IMR-90 (cell line): Measurements from ENCODE around the gene RHOBTB1.

ENCODE experiments used
- CEBPB ChIP-seq: IDR thresholded peaks from 2 replicates; pipeline ENCODE4 v1.6.1; 2012; ENCODE audit warnings: low read depth, low read length, improper control_type of control experiment
- POLR2A ChIP-seq: IDR thresholded peaks from 2 replicates; pipeline ENCODE4 v1.6.1; 2012; ENCODE audit warnings: mild to moderate bottlenecking, low read depth, low read length
- RAD21 ChIP-seq: IDR thresholded peaks from 2 replicates; pipeline ENCODE4 v1.6.1; 2012; ENCODE audit warnings: low read length, improper control_type of control experiment
- RCOR1 ChIP-seq: IDR thresholded peaks from 2 replicates; pipeline ENCODE4 v1.6.1; 2012; ENCODE audit warnings: mild to moderate bottlenecking, low read length, improper control_type of control experiment; ENCODE audit not compliant: insufficient replicate concordance
- SMC3 ChIP-seq: fragments of 150-350 bp; IDR thresholded peaks from 2 replicates; pipeline ENCODE4 v1.6.1; 2016; ENCODE audit warnings: low read depth, mild to moderate bottlenecking, antibody characterized with exemption, low read length, moderate library complexity
- TF ChIP-seq, protein P1 (sequence below): conservative IDR thresholded peaks from 2 replicates; pipeline ENCODE4 v1.5.1; 2012; ENCODE audit warnings: mild to moderate bottlenecking, low read depth, low read length, improper control_type of control experiment

GRCh38 chr10:60944058-60944909 is at the start of gene RHOBTB1:
- TF ChIP-seq, protein P1, sequence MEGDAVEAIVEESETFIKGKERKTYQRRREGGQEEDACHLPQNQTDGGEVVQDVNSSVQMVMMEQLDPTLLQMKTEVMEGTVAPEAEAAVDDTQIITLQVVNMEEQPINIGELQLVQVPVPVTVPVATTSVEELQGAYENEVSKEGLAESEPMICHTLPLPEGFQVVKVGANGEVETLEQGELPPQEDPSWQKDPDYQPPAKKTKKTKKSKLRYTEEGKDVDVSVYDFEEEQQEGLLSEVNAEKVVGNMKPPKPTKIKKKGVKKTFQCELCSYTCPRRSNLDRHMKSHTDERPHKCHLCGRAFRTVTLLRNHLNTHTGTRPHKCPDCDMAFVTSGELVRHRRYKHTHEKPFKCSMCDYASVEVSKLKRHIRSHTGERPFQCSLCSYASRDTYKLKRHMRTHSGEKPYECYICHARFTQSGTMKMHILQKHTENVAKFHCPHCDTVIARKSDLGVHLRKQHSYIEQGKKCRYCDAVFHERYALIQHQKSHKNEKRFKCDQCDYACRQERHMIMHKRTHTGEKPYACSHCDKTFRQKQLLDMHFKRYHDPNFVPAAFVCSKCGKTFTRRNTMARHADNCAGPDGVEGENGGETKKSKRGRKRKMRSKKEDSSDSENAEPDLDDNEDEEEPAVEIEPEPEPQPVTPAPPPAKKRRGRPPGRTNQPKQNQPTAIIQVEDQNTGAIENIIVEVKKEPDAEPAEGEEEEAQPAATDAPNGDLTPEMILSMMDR: no peak
- TF ChIP-seq POLR2A (peak; percentile 90), RAD21 (no peak), SMC3 (no peak), CEBPB (no peak), RCOR1 (no peak)
